HG03378 (cell line): ENCODE measurements around the gene PGPEP1.

ENCODE experiments used
- ATAC-seq: cut with Tn5 transposase; IDR thresholded peaks from one replicate; pipeline ENCODE4 v1.9.1; 2021; ENCODE audit warnings: mild to moderate bottlenecking, moderate library complexity; ENCODE audit not compliant: unreplicated experiment

Gene PGPEP1

GRCh38 chr19:18417250-18418028 is 77.0 kb downstream of the PGPEP1 start:
- ATAC-seq: no peak

- ATAC-seq: no peak
Measured at GRCh38 chr19:18418029-18418482, 77.7 kb downstream of the PGPEP1 start.

GRCh38 chr19:18418483-18419194 is 78.2 kb downstream of the PGPEP1 start:
- ATAC-seq: no peak

- ATAC-seq: no peak
Measured at GRCh38 chr19:18419195-18419698, 78.8 kb downstream of the PGPEP1 start, which contains the start of gene SSBP4. Gene SSBP4, plus strand, starts transcription at chr19:18419398. Its CDS starts 251 bp downstream, at chr19:18419649.
